ENCODE measurements around the gene CCR6. TPM values are rescaled to one million over a fixed set of nuclear protein-coding genes. Genes with fewer than 3 reads are reported as not detected.

The CCR6 gene
- total RNA-seq, 1 experiment from 2014 or later = not detected

DNA sequence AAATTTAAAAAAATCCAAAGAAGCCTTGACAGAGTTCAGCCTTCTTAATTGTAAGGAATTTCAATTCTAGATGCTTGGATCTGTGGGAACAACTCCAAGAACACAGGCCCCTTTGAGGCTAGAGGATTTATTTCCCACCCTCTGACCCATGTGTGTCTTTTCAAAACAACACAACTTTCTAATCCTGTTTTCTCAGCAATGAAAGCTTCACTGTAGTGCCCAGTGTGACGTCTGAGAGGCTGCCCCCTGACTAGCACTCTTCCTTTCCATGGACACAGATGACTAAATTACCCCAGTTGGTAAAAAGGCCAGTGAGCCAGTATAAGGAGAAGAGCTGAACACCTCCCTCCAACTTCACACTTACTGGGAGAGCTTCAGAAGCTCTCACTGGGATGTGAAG lies 16.5 kb upstream of the CCR6 start:
- no peak for DNase-seq
- no peaks in the 10 kb centered on the region; the same call in 1 of the 2 replicates for H3K9me3 ChIP-seq (replicated peaks)
- no peaks in the 10 kb centered on the region for H3K4me1 ChIP-seq
- H3K36me3 ChIP-seq = no peaks in the 10 kb centered on the region
- no peaks in the 10 kb centered on the region for H3K27me3 ChIP-seq
- H3K27ac ChIP-seq = no peak overlapping the region
- no peak overlapping the region for H3K4me3 ChIP-seq

DNA sequence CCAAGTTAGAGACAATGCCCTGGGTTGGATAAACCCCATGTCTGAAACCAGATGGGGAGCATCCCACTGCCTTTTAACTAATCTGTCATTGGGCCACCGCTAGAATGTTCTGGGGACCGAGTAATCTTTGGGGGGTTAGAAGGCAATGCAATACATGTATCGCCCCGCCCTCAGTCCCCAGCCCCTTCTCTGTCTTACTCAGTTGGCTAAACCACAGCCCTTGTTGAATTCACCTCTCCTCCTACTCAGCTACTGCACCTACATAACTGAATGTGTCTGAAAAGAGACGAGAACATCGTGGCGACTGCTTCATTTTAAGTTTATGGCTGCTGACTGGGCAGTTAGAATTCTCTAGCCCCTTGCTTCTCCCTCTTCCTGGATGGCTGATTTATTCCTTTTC lies 15.1 kb upstream of the CCR6 start:
- no peaks in the 10 kb centered on the region for H3K4me1 ChIP-seq
- H3K9me3 ChIP-seq (replicated peaks) = no peaks in the 10 kb centered on the region
- no peak overlapping the region for H3K27ac ChIP-seq
- no peak for DNase-seq
- no peaks in the 10 kb centered on the region for H3K36me3 ChIP-seq
- H3K4me3 ChIP-seq = no peak overlapping the region
- no peaks in the 10 kb centered on the region for H3K27me3 ChIP-seq

DNA sequence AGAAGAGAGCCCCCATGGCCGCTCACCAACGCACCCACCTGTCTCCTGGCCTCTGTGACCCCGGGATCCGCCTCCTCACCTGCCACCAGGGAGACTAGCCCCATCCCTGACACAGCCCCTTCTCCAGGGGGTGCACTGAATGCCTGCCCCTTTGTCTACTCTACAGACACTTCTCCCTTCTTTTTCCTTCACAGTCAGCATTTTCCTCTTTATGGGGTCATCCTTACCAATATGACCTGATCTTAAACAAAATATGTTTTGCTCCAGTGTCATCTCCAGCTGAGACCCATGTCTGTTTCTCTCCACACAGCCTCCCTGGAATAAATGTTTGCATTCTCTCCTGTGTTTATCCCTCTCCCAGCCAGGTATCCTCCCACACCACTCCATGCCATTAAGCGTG lies 14.6 kb upstream of the CCR6 start:
- Histone ChIP-seq H3K9me3 (replicated peaks) (no peaks in the 10 kb centered on the region), H3K4me3 (no peak overlapping the region), H3K36me3 (no peaks in the 10 kb centered on the region), H3K4me1 (no peaks in the 10 kb centered on the region), H3K27me3 (no peaks in the 10 kb centered on the region), H3K27ac (no peak overlapping the region)
- DNase-seq = no peak

DNA sequence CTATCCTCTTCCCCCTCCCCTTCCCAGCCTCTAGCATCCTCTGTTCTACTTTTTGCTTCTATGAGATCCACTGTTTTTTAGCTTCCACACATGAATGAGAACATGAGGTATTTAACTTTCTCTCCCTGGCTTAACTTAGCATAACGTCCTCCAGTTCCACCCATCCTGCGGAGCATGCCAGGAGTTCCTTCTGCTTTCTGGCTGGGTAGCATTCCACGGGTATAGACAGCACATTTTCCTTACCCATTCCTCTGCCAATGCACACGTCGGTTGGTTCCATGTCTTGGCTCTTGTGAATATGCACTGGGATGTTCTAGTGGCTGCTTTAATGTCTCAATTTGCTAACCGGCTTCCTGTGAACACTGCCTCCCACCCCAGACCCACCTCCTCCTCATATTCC lies 13.2 kb upstream of the CCR6 start:
- Histone ChIP-seq H3K36me3 (no peaks in the 10 kb centered on the region), H3K27me3 (peaks cover 9% of the 10 kb centered on the region), H3K4me3 (no peak overlapping the region), H3K9me3 (replicated peaks) (no peaks in the 10 kb centered on the region), H3K4me1 (no peaks in the 10 kb centered on the region), H3K27ac (no peak overlapping the region)
- no peak for DNase-seq

DNA sequence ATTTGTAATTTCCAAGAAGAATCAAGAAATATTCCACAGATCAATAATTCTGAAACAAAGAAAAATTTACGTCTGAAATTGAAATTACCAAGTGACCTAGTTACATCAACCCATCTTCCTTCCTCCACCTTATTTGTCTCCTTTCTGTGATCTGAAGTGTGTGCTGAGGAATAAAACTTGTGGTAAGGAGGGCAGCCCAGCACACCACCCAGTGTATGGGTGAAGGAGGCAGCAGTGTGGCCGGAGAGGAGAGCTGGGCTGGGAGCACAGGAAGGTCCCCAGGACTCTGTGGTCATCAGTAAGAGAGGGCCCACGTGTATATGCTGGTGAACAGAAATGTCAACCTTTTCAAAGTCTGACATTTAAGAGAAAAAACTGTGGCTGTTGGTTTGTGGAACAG lies 11.3 kb upstream of the CCR6 start:
- Histone ChIP-seq H3K36me3 (no peaks in the 10 kb centered on the region), H3K27me3 (peaks cover 13% of the 10 kb centered on the region), H3K9me3 (replicated peaks) (no peaks in the 10 kb centered on the region), H3K4me3 (no peak overlapping the region), H3K27ac (no peak overlapping the region), H3K4me1 (no peaks in the 10 kb centered on the region)
- no peak for DNase-seq

DNA sequence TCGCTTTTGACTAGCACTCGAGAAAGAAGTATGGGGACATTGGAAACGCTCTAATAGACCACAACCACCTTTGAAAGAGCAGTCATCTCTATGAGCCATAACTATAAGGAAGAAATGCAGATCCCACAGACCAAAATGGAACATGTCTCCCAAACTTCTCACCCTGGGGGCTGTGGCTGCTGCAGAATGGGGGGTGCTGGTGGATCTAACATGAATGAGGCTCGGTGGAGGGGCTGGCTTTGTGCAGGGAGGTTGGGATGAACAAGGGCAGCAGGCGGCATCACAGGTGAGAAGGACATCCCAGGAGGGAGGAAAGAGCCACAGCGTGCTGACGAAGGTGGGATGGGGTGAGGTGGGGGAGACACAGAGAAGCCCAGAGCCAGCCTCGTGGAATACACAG lies 10.5 kb upstream of the CCR6 start:
- H3K27me3 ChIP-seq = peaks cover 13% of the 10 kb centered on the region
- no peak overlapping the region for H3K27ac ChIP-seq
- no peaks in the 10 kb centered on the region for H3K9me3 ChIP-seq (replicated peaks)
- no peak overlapping the region for H3K4me3 ChIP-seq
- DNase-seq = no peak
- no peaks in the 10 kb centered on the region for H3K4me1 ChIP-seq
- no peaks in the 10 kb centered on the region for H3K36me3 ChIP-seq

DNA sequence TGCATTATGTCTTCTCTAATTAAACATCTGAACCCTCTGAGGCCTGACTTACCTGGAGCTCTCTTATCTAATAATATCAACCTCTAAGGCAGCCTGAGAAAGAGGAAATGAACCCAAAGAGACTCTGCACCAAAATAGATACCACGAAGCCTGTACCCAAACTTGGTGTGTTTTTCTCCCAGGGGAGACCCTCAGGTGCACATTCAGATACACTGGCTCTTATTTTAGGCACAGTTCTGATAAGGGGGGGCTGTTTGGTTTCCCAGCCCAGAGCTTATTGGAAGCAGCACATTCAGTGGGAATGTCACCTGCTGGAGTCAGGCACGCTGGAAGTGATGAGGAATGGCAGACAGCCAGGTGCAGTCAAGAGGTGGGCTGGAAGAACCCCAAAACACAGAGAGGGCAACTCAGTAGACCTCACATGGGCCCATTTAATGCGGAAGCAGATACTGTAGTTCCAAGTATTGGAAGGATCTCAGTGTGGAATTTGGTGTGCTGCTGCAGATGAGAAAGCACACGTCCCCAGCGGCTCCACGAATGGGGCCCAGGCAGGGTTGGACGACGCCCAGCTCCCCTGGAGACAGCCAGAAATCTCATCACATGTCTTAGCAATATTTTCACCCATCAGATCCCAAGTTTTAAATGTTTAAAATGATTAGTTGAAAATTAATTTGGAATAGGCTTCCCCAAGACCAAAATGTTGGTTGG lies 9.7 kb upstream of the CCR6 start:
- Histone ChIP-seq H3K4me1 (no peaks in the 10 kb centered on the region), H3K27ac (no peak overlapping the region), H3K36me3 (no peaks in the 10 kb centered on the region), H3K27me3 (peaks cover 13% of the 10 kb centered on the region), H3K4me3 (no peak overlapping the region), H3K9me3 (replicated peaks) (no peaks in the 10 kb centered on the region)
- no peak for DNase-seq

DNA sequence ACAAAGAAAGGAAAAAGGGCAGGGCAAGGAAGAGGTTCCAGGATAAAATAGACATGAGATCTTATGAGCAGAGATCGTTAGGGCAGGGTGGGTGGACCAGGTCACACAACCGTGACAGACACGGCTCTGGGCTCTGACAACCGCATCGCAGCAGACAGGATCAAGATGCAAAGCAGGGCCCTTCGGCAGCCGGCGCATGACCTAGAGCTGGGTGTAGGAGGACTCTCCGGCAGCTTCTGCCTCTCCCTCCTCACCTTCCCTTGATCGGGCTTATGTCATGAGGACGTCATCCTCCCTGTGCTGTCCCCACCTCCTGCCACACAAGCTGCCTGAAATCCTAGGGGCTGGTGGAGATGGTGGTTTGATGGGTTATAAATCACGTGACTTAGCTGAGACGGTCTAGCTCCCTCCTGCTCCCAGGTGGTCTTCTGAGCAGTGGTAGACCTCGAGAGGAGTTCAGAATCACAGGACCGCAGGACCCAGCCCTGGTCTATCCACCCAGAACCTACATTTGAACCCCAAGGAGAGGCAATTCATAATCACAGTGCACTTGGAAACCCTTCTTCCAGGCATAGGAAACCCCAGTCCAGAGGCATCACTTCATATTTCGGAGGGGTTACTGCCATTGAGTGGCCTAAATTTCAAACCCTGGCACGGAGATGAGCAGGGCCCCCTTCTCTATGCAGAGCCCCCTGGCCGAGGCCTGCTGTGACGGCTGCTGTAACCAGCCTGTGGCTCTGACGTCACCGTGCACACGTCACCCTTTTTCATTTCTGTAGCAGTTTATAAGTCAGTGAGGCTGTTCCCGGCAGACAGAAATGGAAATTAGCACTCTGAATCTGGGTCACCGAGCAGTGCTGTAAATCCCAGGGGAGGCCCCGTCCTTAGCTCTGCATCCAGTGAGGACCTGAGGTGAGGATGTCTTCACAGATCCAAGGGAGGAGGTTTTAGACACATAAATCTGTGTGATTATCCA lies 8.7 kb upstream of the CCR6 start:
- Histone ChIP-seq H3K27ac (no peak overlapping the region), H3K9me3 (replicated peaks) (no peaks in the 10 kb centered on the region), H3K27me3 (peaks cover 13% of the 10 kb centered on the region), H3K4me3 (no peak overlapping the region), H3K36me3 (no peaks in the 10 kb centered on the region), H3K4me1 (no peaks in the 10 kb centered on the region)
- no peak for DNase-seq

DNA sequence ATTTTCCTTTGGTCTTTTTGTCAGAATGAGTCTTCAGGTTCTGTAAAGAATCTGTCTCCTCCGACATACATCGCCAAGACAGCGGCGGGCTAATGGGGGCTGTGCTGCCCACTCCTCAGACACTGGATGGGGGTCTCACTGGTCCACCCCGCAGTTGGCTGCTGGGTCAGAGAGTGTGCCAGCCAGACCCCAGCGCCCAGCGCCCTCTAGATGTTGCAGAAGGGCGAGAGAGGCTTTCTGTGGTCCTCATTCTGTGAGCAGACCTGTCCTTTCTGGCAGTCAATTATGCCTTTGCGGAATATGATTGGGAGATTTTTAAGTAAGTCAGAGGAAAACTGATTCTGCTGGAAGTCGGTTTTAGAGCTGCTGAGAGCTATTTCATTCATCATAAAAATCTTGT lies 7.8 kb upstream of the CCR6 start:
- Histone ChIP-seq H3K9me3 (replicated peaks) (no peaks in the 10 kb centered on the region), H3K36me3 (no peaks in the 10 kb centered on the region), H3K4me3 (no peak overlapping the region), H3K4me1 (no peaks in the 10 kb centered on the region), H3K27me3 (peaks cover 13% of the 10 kb centered on the region), H3K27ac (no peak overlapping the region)
- no peak for DNase-seq

DNA sequence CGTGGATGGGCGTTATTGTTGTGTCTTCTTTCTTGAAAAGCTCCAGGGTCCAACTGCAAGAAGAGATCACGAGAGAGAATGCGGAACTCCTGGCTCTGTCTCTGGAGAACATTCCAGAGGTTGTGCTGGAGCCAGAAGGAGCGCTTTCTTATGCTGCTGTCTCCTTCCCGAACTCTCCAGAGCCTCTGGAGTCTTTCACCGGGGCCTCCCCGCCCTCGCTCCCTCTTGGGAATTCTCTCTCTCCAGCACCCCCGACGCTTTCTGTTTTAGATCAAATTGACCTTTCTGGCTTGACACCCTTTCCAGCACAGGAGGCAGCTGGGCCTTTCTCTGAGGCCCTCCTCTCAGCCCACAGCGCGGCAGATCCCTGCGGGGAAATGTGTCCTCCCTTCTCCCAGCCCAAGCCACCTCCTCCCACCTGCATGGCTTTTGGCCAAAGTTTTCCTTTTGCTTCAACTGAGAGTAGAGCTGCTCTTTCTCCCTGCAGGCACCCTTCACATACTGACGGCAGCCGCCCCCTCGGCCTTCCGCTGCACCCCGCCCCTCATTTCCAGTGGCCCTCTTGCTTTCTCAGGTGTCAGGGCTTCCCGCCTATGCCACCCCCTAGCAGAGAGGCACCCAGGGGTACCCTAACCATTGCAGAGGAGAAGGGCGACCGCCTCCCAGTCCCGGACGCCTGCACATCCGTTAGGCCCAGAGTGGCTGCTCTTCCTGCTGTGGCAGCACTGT lies 6.6 kb upstream of the CCR6 start:
- H3K4me1 ChIP-seq = no peaks in the 10 kb centered on the region
- no peak overlapping the region for H3K27ac ChIP-seq
- no peak for DNase-seq
- H3K4me3 ChIP-seq = no peak overlapping the region
- H3K36me3 ChIP-seq = no peaks in the 10 kb centered on the region
- peaks cover 13% of the 10 kb centered on the region for H3K27me3 ChIP-seq
- no peaks in the 10 kb centered on the region for H3K9me3 ChIP-seq (replicated peaks)

DNA sequence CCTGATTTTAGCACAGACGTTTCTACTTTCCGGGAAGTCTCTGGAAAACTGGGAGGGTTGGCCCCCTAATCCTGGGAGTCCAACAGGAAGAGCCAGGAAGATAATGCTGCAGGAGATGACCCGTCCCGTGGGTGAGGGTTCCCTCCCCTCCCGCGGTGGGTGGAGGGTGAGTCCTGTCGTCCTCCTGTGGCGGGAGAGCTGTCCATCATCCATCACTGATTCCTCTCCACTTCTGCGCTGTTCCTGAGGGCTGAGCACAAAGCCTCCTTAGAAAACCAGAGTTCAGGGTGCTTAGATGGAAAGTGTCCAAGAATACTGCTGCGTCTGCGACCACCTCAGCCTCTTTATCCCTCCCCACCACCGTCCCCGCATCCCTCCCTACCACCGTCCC lies 6.1 kb upstream of the CCR6 start:
- no peak for DNase-seq
- no peaks in the 10 kb centered on the region for H3K36me3 ChIP-seq
- H3K4me1 ChIP-seq = no peaks in the 10 kb centered on the region

DNA sequence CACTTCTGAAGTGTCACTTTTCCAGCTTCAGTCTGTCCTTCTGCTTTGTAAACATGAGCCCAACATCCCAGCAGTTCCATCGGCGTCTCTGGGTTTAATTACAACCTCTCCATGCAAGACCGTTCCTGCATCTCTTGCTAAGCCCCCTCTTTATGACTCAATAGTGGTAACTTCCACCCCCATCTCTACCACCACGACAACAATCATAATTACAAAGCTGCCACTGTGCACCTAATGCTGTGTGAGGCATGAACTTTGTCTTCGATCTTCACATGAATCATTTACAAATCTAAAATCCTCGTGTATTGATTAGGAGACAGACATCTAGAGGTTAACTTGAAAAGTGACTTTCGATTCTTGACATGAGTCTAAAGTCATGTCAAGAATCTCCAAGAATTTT lies 4.9 kb upstream of the CCR6 start:
- Histone ChIP-seq H3K4me3 (no peak overlapping the region), H3K4me1 (no peaks in the 10 kb centered on the region)

More for the DNA sequence above, 6.1 kb upstream of the CCR6 start:
- Histone ChIP-seq H3K27me3 (peaks cover 13% of the 10 kb centered on the region), H3K27ac (no peak overlapping the region), H3K4me3 (no peak overlapping the region), H3K9me3 (replicated peaks) (no peaks in the 10 kb centered on the region)

DNA sequence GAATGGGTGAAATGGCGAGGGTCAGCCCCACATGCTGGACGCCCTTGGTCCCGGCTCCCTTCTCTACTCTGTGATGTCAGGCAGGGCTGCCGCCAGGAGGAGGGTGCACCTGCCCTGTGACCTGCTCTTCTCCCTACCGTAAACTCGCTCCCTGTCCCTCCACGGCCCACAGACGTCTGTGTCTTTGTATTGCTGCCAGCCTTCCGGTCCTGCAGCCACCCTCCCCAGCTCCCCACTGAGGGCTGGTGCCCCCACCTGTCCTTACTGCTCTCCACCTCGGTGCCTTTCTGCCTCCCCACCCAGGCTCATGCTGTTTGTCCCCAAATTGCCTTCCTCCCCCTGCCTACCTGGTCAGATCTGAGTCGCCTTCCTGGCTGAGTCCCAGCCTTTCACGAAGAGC lies 4.1 kb upstream of the CCR6 start:
- no peak overlapping the region for H3K27ac ChIP-seq
- H3K36me3 ChIP-seq = no peaks in the 10 kb centered on the region
- H3K4me1 ChIP-seq = no peaks in the 10 kb centered on the region
- H3K4me3 ChIP-seq = no peak overlapping the region
- peaks cover 13% of the 10 kb centered on the region for H3K27me3 ChIP-seq
- DNase-seq = no peak
- no peaks in the 10 kb centered on the region for H3K9me3 ChIP-seq (replicated peaks)

More for the DNA sequence above, 4.9 kb upstream of the CCR6 start:
- Histone ChIP-seq H3K27ac (no peak overlapping the region), H3K36me3 (no peaks in the 10 kb centered on the region), H3K27me3 (peaks cover 13% of the 10 kb centered on the region), H3K9me3 (replicated peaks) (no peaks in the 10 kb centered on the region)
- no peak for DNase-seq

DNA sequence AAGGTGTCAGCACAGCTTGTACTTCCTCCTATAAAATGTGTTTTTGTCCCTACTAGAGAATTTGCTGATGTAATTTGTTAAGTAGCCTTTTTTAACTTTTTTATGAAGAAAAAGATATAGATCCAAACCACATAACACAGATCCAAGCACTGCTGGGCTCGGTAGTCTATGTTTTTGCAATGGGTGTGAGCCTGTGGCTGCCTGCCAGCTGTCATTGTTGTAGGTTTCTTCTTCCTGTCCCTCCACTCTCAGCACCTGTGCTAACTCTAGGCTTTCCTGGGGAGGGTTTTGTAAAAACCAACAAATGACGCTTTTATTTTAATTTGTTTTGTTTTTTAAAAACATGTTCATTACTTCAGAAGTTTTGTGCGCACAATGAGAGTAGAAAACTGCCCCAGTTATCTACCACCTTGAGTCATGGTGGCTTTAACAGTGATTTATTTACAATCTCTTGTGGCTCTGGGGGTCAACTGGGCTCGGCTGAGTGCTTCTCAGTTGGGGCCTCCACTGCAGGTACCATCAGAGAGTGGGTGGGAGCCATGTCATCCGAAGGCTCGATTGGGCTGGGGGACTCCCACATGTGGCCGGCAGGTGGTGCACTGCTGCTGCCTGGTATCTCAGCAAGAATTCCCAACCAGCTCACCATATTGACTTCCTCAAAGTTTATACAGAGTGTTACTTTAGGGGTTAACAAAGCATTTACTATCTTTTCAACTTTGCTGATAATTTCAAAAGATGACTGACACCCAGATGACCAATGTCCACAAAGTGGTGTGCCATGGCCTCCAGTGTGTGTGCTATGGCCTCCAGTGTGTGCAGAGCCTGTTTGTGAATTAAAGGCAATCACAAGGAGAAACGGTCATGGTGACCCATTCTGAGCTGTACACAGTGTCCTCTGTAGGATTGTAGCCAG lies 3.0 kb upstream of the CCR6 start:
- no peak overlapping the region for H3K27ac ChIP-seq
- peaks cover 2% of the 10 kb centered on the region for H3K27me3 ChIP-seq
- H3K4me1 ChIP-seq = no peaks in the 10 kb centered on the region
- H3K9me3 ChIP-seq (replicated peaks) = no peaks in the 10 kb centered on the region
- DNase-seq = no peak
- no peaks in the 10 kb centered on the region for H3K36me3 ChIP-seq
- H3K4me3 ChIP-seq = no peak overlapping the region

Data from SJCRH30 (cell line).